Activated CD4-positive, alpha-beta T cell treated with anti-CD3 and anti-CD28 coated beads, Interleukin-2, amount 50 U/mL, for 16 hours (primary cell): ENCODE measurements around the gene ISCA2.
A peak's percentile ranks its signal among the peaks of the same experiment; 100 is the strongest.

Experiments
- DNase-seq: peaks from one replicate; pipeline ENCODE4 v3.0.0-alpha.2; 2020

The ISCA2 gene

GRCh38 chr14:74509587-74510222 is 16.1 kb downstream of the ISCA2 start:
- DNase-seq: no peak

- no peak for DNase-seq
Measured at GRCh38 chr14:74510223-74510931, 16.8 kb downstream of the ISCA2 start.

- no peak for DNase-seq
Measured at GRCh38 chr14:74510959-74511409, 17.4 kb downstream of the ISCA2 start.

GRCh38 chr14:74511966-74512830 is 18.6 kb downstream of the ISCA2 start:
- DNase-seq: no peak

- DNase-seq: peak; percentile 23
Measured at GRCh38 chr14:74514471-74514941, 20.9 kb downstream of the ISCA2 start.

- no peak for DNase-seq
Measured at GRCh38 chr14:74515891-74516412, 22.4 kb downstream of the ISCA2 start.

- DNase-seq: no peak
Measured at GRCh38 chr14:74516451-74517160, 23.0 kb downstream of the ISCA2 start.

- no peak for DNase-seq
Measured at GRCh38 chr14:74517731-74518130, 24.2 kb downstream of the ISCA2 start.

GRCh38 chr14:74518221-74518620 is 24.7 kb downstream of the ISCA2 start:
- no peak for DNase-seq

- no peak for DNase-seq
Measured at GRCh38 chr14:74519316-74520074, 25.9 kb downstream of the ISCA2 start.

- DNase-seq: no peak
Measured at GRCh38 chr14:74521756-74522155, 28.2 kb downstream of the ISCA2 start.

- DNase-seq: no peak
Measured at GRCh38 chr14:74522740-74523139, 29.2 kb downstream of the ISCA2 start.

GRCh38 chr14:74524076-74524811 is 30.7 kb downstream of the ISCA2 start:
- DNase-seq: no peak

- no peak for DNase-seq
Measured at GRCh38 chr14:74524812-74525135, 31.2 kb downstream of the ISCA2 start.

- no peak for DNase-seq
Measured at GRCh38 chr14:74525361-74525851, 31.8 kb downstream of the ISCA2 start.

- DNase-seq: no peak
Measured at GRCh38 chr14:74526854-74527585, 33.5 kb downstream of the ISCA2 start.

GRCh38 chr14:74527736-74528280 is 34.2 kb downstream of the ISCA2 start:
- no peak for DNase-seq

GRCh38 chr14:74528406-74528805 is 34.8 kb downstream of the ISCA2 start:
- no peak for DNase-seq

GRCh38 chr14:74528886-74529285 is 35.3 kb downstream of the ISCA2 start:
- DNase-seq: no peak

GRCh38 chr14:74531006-74531405 is 37.4 kb downstream of the ISCA2 start:
- no peak for DNase-seq
